CD4-positive, alpha-beta T cell treated with Interleukin-15 for 1 hour (primary cell): ENCODE data around the gene GSDME.

ENCODE experiments used
- DNase-seq: peaks from one replicate; pipeline ENCODE4 v3.0.0-alpha.2; 2020

The GSDME gene

DNA sequence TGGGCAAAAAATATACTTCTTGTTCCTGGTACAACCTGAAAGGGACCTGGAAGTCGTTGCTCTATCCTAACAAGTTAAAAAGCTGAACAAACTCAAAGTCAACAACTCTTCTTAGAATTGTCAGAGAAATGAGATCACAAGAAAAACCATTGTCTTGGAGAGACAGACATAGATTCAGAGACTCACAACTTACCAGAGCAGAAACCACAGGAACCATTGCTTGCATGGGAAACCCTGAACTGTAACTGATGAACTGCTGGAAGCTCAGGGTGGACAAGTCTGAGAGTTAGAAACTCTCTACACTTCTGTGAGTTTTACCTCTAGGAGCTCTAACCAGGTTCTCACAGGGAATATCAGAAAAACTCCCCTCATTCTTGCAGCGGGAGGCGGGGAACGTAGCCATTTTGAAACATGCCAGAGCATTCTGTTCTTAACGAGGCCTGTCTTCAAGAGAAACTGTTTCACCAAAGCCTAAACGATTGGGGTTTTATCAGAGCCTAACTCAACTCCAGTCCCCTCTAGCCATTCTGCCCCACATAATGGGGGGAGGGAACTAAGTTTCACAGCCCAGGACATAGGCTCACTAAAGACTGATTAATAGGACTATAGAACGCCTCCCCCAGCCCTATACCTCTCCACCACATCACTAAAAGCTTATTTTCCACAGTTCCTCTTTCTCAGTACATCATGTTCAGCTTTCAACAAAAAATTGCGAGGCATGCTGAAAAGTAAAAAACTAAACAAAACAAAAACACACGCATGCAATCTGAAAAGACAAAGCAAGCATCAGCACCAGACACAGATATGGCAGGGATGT lies 12.0 kb upstream of the GSDME start:
- DNase-seq: no peak

GRCh38 chr7:24767878-24768569 lies 10.8 kb upstream of the GSDME start:
- DNase-seq: no peak

DNA sequence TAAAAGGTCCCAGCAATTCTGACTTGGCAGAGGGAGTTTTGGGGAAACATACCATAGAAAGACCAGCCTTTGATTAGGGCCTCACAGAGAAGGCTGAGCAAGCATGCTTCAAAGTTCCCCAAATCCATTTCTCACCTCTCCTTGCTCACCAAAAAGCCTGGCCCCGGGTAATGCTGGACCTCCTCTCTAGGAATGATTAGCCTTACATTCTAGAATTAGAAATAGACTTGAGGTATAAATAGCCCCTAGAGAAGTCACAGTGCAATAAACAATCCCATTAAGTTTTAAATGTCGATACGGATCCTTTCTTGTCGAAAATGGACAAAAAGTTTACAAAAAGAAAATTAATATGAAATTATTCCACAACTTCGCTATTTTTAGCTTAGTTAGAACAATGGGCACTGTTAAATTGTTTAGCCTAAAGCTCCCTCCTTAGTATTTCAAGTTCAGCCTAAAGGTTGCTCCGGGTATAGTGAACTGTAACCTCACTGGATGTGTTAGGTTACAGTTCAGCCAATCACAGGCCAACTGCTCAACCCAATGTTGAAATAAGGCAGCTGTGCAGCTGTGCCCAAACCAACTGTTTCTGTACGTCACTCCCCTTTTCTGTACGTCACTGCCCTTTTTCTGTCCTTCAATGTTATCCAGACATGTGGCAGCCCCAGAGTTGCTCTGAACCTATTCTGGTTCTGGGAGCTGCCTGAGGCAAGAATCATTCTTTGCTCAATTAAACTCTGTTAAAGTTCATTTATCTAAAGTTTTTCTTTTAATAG lies 7.9 kb upstream of the GSDME start:
- no peak for DNase-seq

- no peak for DNase-seq
These were observed 6.7 kb upstream of the GSDME start for GRCh38 chr7:24764011-24764410.

- DNase-seq: no peak
These were observed 6.1 kb upstream of the GSDME start for GRCh38 chr7:24763303-24763901.

GRCh38 chr7:24762771-24763170 lies 5.5 kb upstream of the GSDME start:
- no peak for DNase-seq

DNA sequence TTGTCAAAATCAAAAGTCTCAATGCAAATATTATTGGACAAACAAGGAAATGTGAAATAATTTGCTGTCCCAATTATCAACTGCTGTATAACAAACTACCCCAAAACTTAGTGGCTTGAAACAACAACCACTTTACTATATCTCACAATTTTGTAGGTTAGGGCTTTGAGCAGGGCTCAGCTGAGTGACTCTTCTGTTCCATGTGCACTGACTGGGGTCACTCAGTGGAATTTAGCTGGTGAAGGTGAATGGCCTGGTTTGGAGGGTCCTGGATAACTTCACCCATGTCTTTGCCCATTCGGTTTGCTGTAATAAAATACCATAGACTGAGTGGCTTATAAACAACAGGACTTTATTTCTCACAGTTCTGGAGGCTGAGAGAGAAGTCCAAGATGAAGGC lies 3.7 kb upstream of the GSDME start:
- no peak for DNase-seq

DNA sequence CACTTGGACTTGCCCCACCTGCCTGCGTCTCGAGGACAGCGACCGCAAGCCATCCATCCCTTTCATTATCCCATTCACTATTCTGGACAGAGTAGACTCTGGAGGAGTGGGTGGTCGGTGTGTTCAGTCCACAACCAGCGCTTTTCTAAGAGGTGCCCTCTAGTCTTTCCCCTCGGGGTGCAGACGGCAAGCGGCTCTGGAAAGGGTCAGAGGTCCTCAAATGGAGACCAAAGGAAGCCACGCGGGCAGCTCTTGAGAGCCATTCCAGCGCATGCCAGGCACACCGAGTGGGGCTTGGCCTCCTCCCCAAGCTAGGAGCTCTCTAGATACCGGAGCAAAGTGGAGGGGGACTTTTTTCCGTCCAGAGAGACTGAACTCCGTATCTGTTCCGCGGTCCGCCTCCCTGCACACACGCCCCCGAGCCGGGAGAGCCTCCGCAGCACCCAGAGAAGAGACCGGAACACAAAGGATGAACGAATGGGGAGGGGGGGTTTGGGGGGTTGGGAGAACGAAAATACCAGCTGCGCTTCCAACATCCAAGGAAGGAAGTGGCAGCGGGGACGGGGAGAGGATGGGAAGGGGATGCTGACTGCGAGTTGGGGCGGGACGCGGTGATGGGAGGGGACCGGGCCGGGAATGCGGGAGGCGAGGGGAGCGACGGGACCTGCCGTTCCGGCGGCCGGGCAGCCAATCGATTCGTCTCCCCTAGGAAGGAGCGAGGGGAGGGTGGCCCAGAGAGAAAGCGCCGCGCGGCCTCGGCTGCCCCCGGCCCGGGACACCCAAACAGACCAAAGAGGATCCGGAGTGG lies 515 bp downstream of the GSDME start:
- no peak for DNase-seq

DNA sequence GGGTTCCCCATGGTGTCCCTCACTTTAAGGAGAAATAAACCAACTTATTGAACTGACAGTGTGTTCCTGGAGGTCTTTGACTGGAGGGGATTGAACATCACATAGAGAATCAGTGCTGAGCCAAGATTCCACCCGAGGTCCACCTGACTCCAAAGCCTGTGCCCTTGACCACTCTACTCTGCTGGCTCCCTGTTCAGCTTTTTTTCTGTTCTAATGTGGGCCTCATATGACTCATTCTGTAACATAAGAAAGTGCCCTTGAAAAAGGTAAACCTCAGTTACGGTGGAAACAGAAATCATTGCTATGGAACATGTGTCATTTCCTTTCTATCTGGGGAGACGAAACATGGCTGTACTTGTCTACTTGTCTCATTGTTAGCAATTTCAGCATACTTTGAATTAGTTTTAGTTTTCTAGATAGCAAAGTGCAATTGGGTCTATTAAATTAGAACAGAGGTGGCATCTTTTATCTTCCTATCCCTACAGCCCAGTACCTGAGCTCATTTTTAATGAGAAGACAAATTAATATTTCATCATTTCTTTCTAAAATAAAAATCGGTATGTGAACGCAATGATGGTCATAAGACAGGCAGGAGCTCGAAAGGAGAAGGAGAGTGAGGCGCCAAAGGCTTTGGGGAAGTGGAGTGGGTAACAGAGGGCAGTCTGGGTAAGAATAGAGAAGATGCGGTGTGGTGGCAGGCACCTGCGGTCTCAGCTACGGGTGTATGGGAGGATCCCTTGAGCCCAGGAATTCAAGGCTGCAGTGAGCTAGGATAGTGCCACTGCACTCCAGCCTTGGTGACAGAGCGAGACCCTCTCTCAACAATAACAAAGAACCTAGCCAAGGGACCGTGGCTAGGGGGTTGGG lies 1.5 kb downstream of the GSDME start:
- DNase-seq: peak; percentile 44

GRCh38 chr7:24754906-24755506 lies 2.3 kb downstream of the GSDME start:
- DNase-seq: no peak

- no peak for DNase-seq
These were observed 5.0 kb downstream of the GSDME start for GRCh38 chr7:24752073-24752800.

DNA sequence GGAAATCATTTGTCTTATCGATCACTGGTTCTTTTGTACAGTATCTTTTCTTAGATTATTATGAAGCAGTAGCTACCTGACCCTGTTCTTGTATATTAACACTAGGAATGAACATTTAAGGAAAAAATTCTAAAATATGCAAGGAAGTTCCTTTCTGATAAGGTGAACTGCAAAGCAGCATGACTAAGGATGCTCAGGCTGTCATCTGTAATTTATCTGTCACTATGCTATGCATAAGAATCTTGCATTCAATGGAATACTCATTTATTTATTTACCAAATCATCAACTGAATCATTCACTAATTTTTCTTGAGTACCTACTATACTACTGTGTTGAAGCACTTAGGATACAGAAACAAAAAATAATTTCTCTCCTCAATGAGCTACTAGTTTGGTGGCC lies 5.8 kb downstream of the GSDME start:
- no peak for DNase-seq

DNA sequence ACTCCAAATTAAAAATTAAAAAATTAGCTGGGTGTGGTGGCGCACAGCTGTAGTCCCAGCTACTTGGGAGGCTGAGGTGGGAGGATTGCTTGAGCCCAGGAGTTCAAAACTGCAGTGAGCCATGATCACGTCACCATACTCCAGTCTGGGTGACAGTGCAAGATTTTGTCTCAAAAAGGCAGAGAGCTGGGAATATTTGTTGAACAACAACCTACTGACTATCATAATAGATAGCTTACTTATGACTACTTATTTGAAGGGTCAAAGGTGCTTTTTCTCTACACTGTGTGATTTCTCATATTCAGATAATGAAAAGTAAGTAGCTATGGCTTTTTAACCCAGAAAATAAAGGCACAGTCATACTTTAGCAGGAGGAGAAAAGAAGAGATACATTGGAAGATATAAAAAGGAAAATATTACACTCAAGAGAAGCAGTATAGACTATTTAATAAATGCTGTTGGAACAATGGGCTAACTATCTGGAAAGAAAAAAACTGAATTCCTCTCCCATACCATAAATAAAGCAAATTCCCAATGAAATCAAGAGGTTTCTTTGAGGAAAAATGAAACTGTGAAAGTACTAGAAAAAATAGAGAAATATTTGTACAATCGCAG lies 6.7 kb downstream of the GSDME start:
- no peak for DNase-seq

DNA sequence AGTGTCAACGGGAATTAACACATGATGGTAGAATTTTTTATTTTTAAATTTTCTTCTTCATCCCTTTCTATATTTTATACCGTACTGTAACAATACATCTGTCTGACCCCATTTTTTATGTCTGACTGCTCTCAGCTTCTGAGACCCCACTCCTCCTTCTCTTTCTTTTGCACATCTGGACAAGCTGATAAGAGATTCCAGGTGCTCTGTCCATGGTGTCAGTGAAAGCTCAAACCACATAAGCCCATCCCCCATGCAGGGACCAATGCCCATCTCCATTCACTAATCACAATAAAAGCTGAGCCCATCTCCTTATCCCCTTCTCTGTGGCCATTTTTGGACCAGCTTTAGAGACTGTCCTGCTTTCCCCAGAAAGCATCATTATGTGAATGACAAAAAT lies 8.7 kb downstream of the GSDME start:
- no peak for DNase-seq

DNA sequence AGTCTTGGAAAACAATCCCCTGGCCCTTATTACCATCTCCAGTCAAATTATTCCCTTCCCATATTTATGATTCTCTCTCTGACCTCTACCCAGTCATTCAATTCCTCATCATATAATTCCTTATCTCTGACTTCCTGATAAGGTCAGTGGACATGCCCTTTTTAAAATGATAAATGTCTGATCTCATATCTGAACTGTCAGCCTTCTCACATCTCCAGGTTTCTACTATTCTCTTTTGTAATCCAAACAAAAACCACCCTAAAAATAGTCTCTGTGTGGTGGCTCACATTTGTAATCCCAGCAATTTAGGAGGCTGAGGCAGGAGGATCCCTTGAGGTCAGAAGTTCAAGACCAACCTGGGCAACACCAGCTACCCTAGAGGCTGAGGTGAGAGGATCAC lies 11.9 kb downstream of the GSDME start:
- DNase-seq: no peak

GRCh38 chr7:24743471-24743870 lies 13.8 kb downstream of the GSDME start:
- DNase-seq: no peak

DNA sequence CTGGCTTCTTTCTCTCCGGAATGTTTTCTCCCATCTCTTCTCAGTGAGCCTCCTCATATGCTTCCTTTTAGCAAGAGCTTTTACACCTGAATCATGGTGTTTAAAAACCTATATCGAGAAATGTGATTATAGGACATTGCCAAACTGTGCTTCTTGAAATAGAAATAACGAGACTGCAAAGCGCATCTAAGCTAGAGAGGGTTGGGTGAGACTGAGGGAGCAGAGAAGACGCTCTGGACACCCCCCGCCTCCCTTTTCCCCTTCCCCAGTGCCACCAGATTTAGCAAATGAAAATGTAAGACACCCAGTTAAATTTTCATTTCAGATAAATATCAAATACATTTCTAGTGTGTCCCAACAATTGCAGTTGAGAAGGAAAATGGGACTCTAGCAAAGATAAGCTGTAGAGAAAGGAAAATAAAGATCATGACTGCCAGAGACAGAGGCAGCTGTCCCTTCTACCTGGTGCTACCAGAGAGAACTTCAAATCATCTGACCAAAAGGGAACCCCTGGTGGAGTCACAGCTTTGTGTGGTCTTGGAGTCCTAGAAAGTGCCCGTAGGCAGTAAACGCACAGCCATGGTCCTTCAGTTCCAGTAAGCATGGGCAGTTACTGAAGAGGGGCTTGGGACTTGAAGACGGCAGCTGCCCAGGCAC lies 14.6 kb downstream of the GSDME start:
- no peak for DNase-seq

DNA sequence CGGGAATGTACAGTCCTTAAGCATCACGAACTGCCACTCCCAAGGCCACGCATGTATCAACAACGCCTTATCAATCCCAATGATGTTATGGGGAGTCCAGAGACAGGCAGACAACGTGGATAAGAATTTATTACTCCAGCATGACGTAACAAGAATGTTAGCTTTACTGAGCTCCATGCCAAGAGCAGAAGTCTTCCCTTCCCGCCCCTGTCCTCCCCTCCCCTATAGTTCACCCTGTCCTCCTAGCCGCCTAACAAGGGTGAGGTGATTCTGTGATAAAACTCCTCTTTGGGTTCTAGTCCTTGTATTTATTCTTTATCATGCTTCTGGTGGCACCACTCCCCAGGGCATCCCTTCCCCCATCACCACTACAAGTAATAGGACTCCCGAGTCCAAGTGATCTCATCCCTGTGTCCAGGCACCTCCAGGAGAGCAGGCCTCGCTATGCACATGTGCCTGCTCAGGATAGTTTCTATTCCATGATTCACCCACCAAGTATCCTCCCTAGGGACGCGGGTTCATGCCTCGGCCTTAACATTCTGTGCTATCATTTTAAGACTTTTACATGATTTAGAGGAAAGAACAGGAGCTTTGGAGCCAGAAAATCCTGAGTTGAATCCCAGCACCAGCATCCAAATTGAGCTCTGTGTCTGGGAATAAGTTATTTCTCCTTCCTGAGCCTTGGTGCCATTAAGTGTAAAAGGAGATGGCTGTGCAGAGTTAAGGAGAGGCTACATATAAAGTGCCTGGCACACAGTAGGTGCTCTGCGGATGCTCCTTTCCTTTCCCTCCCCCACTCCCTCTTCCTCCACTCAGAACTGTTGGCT lies 15.4 kb downstream of the GSDME start:
- DNase-seq: no peak
